ENCODE results near the gene TSSK3. TPM values are rescaled to one million over a fixed set of nuclear protein-coding genes. Genes with fewer than 3 reads are reported as not detected.

Gene TSSK3
- total and polyA plus RNA-seq, 9 of the 15 experiments (the other 6 are each of a cell fraction or from before 2014, with no cell fraction given), result 0.27 to 2.8 (median 1.9) TPM

- TF ChIP-seq MAX (CRISPR knock-in tag; IDR thresholded peaks at IDR 0.05) (peak; percentile 8; the same call in 1 of the 2 replicates), ILF3 (IDR thresholded peaks at IDR 0.05; ENCODE audit: borderline replicate concordance) (no peak), TARDBP (IDR thresholded peaks at IDR 0.05) (no peak; the same call in 1 of the 2 replicates)
Measured at GRCh38 chr1:32390904-32391870, 28.8 kb downstream of the TSSK3 start (continued).

DNA sequence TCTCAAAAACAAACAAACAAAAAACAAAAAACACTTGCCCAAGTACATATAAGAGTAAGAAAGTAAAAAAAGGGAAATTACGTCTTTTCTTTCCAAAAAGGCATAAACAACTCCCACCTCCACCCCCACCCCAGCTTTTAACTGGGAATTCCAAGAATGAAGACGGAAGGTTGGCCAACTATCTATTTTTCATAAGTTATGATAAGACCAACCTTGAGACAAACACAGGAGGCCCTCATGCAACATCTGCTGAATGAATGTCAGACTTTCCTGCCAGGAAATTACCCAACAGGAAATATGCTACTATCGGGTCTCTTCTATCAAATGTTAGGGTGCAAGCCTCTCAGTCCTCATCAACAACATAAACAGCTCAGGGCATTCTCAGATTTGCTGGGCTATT lies 30.0 kb downstream of the TSSK3 start:
- H3K79me2 ChIP-seq (ENCODE audit: control insufficient read depth, insufficient read depth, low read length), result peaks cover 75% of the 10 kb centered on the region
- H3K36me3 ChIP-seq (ENCODE audit: control insufficient read depth, insufficient read depth, low read length), result peaks cover 52% of the 10 kb centered on the region
- H3K9ac ChIP-seq (ENCODE audit: insufficient read depth in 1 of 2, low read depth in 2 of 2, low read length in 2 of 2), result peak overlapping the region; percentile 45 to 94; a peak in 3 of 4 replicates
- POLR2A ChIA-PET, result interaction anchor here (0.5 to 7.0 kb wide), 14 partner anchors 9 to 402 kb away, joined by 3 to 47 read pairs (median 4); partner anchors contain the start of genes HDAC1 and MARCKSL1
- peak in 1 of 4 experiments; percentile 56 for DNase-seq (ENCODE audit: extremely low read depth in 1 of 4, low spot score in 3 of 4)
- peaks cover 11% of the 10 kb centered on the region for H3K9me1 ChIP-seq (ENCODE audit: control insufficient read depth, insufficient read depth, low read length)
- intact Hi-C loops (cut with micrococcal nuclease), result loop anchor here (2.0 to 5.0 kb wide), 3 partner anchors 42 to 425 kb away; partner anchors contain the start of genes MARCKSL1, S100PBP and YARS1
- peak overlapping the region; percentile 95 for H3K27ac ChIP-seq (ENCODE audit: extremely low read depth, low read depth, low read length)
- WGBS (ENCODE audit: insufficient coverage, low coverage, missing lambda C conversion rate), result 5% methylated on average over 3 of the region's 3 CpGs
- peaks cover 50 to 57% of the 10 kb centered on the region in 2 experiments for H3K4me1 ChIP-seq (replicated peaks in 1 of 2; ENCODE audit: control insufficient read depth in 2 of 2, insufficient read depth in 2 of 2, low read length in 2 of 2)
- H4K20me1 ChIP-seq (replicated peaks; ENCODE audit: control insufficient read depth, insufficient read depth, low read length), result peaks cover 8% of the 10 kb centered on the region; the same call in 1 of the 2 replicates
- in situ Hi-C loops (cut with MboI), result no loop called here
- no TSS peak for BruUV-seq (replicated peaks)
- H3K4me2 ChIP-seq (ENCODE audit: insufficient read depth, low read length), result peak overlapping the region; percentile 93
- no peak for ATAC-seq
- no peaks in the 10 kb centered on the region; the same call in 1 of the 2 replicates for H3K9me3 ChIP-seq (replicated peaks; ENCODE audit: control insufficient read depth, insufficient read depth, low read depth, low read length)
- FAIRE-seq, result no peak
- no peaks in the 10 kb centered on the region for H3K27me3 ChIP-seq (ENCODE audit: control insufficient read depth in 2 of 2, insufficient read depth in 2 of 2, low read length in 2 of 2)
- peak overlapping the region; percentile 68 for H3K4me3 ChIP-seq
- CTCF ChIA-PET (ENCODE audit: low intra/inter-chr PET ratio), result no interaction called here
- no peak overlapping the region for H2AFZ ChIP-seq (ENCODE audit: low read depth, low read length)
- no peak for TF ChIP-seq ZC3H11A (IDR thresholded peaks at IDR 0.05; ENCODE audit: low read depth, low read length)
- TF ChIP-seq ATF7 (IDR thresholded peaks at IDR 0.05), result 0 out of 2 replicates have a peak, but pooled peaks have one; percentile 12
- TF ChIP-seq, protein P1, sequence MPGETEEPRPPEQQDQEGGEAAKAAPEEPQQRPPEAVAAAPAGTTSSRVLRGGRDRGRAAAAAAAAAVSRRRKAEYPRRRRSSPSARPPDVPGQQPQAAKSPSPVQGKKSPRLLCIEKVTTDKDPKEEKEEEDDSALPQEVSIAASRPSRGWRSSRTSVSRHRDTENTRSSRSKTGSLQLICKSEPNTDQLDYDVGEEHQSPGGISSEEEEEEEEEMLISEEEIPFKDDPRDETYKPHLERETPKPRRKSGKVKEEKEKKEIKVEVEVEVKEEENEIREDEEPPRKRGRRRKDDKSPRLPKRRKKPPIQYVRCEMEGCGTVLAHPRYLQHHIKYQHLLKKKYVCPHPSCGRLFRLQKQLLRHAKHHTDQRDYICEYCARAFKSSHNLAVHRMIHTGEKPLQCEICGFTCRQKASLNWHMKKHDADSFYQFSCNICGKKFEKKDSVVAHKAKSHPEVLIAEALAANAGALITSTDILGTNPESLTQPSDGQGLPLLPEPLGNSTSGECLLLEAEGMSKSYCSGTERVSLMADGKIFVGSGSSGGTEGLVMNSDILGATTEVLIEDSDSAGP (CRISPR knock-in tag; IDR thresholded peaks at IDR 0.05), result no peak
- no peak for TF ChIP-seq MAFG (tag; conservative IDR thresholded peaks at IDR 0.05)
- no peak for TF ChIP-seq SIX5 (IDR thresholded peaks at IDR 0.05; ENCODE audit: borderline replicate concordance in 1 of 2, insufficient read depth in 1 of 2, low read depth in 1 of 2, low read length in 2 of 2)
- no peak for TF ChIP-seq HMGN3 (IDR thresholded peaks at IDR 0.05; ENCODE audit: borderline replicate concordance, extremely low read depth, insufficient read length, low read depth, low read length)
- peak; percentile 53 for TF ChIP-seq GABPA (tag; conservative IDR thresholded peaks at IDR 0.05; ENCODE audit: low read depth)
- TF ChIP-seq SOX6 (IDR thresholded peaks at IDR 0.05), result peak; percentile 19; the same call in 1 of the 2 replicates
- peak; percentile 58 for TF ChIP-seq ARID1B (IDR thresholded peaks at IDR 0.05)
- TF ChIP-seq ZBTB2 (IDR thresholded peaks at IDR 0.05), result 0 out of 2 replicates have a peak, but pooled peaks have one; percentile 25
